RWPE1 (cell line): ENCODE data around the gene PGC.

Source experiments
- CTCF ChIA-PET: fragments of 350-600 bp; sonication (Branson Sonifier 250); formaldehyde crosslinking; extraction: SDS; loops from one replicate; lab custom pipeline; 2021; lab: Yijun Ruan, JAX
- POLR2A ChIA-PET: fragments of 400-600 bp; formaldehyde crosslinking; extraction: SDS; loops from one replicate; lab custom pipeline; 2020; ENCODE audit warnings: antibody characterized with exemption; ENCODE audit not compliant: low non-redundant PET; lab: Yijun Ruan, JAX
- DNase-seq: peaks from one replicate; pipeline ENCODE4 v3.0.0; 2012; ENCODE audit warnings: low spot score
- H3K27ac ChIP-seq: fragments of 450-650 bp; 2 replicates; pipeline ENCODE4 v1.5.1; 2017
- TF ChIP-seq, protein P1 (sequence below): fragments of 450-650 bp; conservative IDR thresholded peaks from 2 replicates; pipeline ENCODE4 v1.5.1; 2017; ENCODE audit warnings: low read depth, mild to moderate bottlenecking

The PGC gene

DNA sequence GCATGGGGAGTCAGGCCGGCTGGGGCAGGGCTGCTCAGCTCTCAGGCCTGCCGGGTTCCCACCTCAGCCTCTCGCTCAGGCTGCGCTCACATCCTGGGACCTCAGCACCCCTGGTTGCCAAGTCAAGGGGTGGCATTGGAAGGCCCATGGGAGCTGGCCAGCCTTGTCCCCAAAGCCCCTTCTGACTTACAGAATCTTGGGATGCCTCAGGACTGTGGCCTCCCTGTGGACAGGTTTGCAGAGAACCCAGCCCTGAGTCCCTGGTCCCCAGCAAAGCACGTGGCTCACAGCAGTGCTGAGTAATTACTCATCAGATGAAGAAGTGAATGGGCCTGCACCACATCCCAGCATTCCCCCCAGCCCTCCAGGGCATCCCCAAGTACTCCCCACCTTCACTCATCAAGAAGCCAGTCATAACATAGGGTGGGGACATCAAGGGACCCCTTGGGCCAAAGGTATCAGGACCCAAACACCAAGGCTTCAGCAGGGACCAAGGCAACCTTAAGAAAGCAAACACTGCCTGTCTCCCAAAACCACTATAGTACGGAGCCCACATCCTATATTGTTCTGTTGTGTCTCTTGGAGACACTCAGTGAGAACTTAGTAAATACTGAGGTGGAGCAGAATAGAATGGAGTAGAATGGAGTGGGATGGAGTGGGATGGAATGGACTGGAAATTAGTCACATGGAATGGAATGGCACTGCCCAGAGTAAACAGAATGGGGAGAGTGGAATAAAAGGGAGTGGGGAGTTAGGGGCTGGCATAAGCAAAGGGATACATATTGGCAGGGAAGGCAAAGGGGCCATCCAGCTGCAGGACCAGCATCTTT, 3.6 kb downstream of the PGC start:
- CTCF ChIA-PET = no interaction called here
- TF ChIP-seq, protein P1, sequence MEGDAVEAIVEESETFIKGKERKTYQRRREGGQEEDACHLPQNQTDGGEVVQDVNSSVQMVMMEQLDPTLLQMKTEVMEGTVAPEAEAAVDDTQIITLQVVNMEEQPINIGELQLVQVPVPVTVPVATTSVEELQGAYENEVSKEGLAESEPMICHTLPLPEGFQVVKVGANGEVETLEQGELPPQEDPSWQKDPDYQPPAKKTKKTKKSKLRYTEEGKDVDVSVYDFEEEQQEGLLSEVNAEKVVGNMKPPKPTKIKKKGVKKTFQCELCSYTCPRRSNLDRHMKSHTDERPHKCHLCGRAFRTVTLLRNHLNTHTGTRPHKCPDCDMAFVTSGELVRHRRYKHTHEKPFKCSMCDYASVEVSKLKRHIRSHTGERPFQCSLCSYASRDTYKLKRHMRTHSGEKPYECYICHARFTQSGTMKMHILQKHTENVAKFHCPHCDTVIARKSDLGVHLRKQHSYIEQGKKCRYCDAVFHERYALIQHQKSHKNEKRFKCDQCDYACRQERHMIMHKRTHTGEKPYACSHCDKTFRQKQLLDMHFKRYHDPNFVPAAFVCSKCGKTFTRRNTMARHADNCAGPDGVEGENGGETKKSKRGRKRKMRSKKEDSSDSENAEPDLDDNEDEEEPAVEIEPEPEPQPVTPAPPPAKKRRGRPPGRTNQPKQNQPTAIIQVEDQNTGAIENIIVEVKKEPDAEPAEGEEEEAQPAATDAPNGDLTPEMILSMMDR = no peak
- H3K27ac ChIP-seq = no peak overlapping the region
- POLR2A ChIA-PET = no interaction called here
- no peak for DNase-seq

DNA sequence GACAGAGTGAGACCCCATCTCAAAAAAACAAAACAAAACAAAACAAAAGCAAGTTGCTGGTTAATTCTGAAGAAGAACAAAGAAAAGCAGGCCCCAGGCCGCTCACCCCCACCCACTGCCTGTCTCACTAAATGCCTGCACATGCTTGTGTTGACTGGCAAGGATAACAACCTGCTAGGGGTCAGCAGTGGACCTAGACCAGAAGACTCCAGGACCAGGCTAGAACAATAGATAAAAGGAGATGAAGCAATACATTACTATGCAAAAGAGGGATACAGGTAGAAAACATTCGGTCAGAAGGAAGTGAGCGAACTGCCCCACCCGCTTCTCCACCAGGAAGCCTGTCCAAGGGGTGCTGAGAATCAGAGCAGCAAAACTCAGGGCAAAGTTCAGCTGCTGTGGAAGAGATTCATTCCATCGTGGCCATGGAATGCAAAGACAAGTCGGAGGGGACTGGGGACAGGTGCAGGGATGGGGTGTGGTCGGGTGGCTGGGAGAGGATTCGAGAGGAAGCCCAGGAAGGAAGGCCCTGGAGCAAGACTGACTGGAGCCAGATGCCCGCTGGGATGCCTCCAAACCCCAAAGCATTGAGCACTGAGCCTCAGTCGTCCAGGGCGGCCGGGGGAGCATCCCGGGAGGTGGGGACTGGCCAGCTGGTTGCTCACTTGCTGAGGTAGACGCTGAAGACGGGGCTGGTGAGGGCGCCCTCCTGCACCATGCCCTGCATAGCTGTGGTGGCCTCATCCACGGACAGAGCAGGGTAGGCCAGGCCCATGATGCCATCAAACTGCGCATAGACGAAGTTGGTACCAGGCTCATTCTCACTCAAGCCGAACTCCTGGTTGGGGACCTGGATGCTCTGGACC, 5.3 kb downstream of the PGC start:
- ChIA-PET CTCF (interaction anchor here (0.5 to 1.0 kb wide), 2 partner anchors 34 to 139 kb away, joined by 3 to 5 read pairs; no protein-coding TSS in a partner anchor), POLR2A (no interaction called here)
- TF ChIP-seq, protein P1 = no peak
- H3K27ac ChIP-seq = no peak overlapping the region
- DNase-seq = no peak

DNA sequence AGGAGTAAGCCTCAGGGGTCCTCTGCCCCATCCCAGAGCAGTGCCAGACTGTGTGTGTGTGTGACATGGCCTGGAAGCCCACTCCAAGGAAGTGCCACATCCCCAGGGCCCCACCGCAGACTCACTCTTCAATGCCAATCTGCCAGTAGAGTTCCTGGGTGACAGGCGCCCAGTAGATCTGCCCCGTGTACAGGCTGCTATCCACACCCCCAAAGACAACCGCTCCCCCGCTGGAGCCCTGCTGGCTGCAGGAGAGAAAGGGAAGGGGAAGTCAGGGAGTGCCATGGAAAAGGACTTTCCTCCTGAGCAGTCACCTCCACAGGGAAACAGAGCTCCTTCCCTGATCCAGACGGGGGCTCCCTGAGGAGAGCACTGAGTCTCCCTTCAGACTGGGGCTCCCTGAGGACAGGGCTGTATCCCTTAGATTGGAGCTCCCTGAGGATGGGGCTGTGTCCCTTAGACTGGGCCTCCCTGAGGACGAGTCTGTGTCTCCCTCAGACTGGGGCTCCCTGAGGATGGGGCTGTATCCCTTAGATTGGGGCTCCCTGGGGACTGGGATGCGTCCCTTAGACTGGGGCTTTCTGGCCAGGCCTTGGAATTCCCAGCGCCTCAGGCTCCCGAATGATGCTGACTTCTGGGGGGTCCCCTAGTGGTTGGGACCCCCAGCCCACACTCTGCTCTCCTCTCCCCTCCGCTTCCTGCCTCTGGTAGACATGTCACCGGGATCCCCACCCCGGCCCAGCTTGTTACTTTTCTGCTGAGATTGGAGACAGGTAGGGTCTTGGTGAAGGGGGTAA, 6.6 kb downstream of the PGC start:
- CTCF ChIA-PET = interaction anchor here (0.6 to 1.0 kb wide), 2 partner anchors 36 to 105 kb away, joined by 4 to 5 read pairs; no protein-coding TSS in a partner anchor
- H3K27ac ChIP-seq = no peak overlapping the region
- POLR2A ChIA-PET = no interaction called here

DNA sequence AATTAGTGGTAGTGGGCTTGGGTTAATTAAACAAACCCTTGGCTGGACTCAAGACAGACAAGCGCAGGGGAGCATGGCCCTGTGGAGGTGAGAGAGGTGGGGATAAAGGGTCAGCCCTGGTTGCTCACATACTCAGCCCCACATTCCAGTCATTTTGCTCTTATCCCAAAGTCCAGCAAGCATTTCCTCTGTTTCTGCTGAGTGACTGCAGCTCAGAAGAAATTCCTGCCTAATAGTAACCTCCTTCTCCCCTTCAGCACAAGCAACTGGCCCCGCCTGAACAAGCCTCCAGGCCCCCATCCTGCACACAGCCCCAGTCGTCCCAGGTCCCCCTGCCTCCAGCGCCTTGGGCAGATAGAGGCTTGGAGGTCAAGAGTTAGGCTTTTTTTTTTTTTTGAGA, 8.2 kb downstream of the PGC start:
- no peak for DNase-seq
- ChIA-PET POLR2A (interaction anchor here (0.7 kb wide), 1 partner anchor 10 kb away, joined by 8 read pairs; no protein-coding TSS in a partner anchor), CTCF (interaction anchor here (0.6 kb wide), 1 partner anchor 714 kb away, joined by 3 read pairs; no protein-coding TSS in a partner anchor)
- H3K27ac ChIP-seq = no peak overlapping the region
- TF ChIP-seq, protein P1 = no peak

More for the DNA sequence above, 6.6 kb downstream of the PGC start:
- TF ChIP-seq, protein P1 = no peak
- no peak for DNase-seq

DNA sequence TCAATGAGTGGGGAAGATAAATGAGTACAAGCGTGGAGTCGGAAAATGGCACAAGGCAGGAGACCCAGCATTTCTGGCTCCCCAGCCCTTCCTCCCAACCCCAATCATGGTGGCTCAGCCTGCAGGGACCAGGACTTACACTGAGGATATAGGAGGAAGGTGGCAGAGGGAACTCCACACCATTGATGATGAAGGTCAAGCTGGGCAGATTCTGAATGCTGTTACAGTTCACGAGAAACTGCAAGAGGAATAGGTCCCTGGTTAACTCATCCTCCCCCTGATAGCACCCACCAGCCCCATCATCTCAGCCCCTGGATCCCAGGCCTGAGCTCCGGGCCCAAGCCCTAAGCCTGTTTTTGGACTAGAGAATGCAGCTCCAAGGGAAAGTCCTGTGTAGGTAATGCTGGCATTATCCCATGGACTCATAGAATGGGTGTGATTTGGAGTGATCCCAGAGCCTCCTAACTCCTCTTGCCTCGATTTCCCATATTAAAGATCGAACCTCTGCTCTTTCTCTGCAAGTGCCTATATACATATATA, 9.5 kb downstream of the PGC start:
- ChIA-PET CTCF (no interaction called here), POLR2A (interaction anchor here (0.5 kb wide), 1 partner anchor 380 kb away, joined by 7 read pairs; no protein-coding TSS in a partner anchor)
- H3K27ac ChIP-seq = no peak overlapping the region
- TF ChIP-seq, protein P1 = no peak
- no peak for DNase-seq
